Measurements from ENCODE around the gene ELAVL3. TPM values are rescaled to one million over a fixed set of nuclear protein-coding genes. Genes with fewer than 3 reads are reported as not detected.
"Not testable (repeated sequence)": the region's sequence is repeated elsewhere in the genome, so short reads cannot be mapped to it uniquely, and the experiment has no call there.

ELAVL3 gene
- total and polyA plus RNA-seq, 12 donors: 0.11 to 5.4 (median 1.2) TPM; not detected in 3

DNA sequence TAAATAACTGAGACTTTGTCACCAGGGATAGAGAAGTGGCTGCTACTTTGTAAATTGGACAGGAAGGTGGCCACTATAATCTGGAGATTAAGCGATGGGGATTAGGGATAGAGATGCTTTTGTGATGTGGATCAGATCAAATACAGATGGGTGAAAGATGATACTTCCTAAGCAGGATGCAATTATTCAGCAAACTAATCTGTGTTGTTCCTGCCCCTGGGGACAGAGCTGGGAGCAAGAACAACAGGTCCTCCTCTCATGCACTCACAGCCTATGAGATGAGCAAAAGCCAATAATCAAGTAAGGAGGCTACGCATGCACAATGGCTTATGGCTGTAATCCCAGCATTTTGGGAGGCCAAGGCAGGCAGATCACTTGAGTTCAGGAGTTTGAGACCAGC lies 66.3 kb downstream of the ELAVL3 start:
- TF ChIP-seq, protein P1, sequence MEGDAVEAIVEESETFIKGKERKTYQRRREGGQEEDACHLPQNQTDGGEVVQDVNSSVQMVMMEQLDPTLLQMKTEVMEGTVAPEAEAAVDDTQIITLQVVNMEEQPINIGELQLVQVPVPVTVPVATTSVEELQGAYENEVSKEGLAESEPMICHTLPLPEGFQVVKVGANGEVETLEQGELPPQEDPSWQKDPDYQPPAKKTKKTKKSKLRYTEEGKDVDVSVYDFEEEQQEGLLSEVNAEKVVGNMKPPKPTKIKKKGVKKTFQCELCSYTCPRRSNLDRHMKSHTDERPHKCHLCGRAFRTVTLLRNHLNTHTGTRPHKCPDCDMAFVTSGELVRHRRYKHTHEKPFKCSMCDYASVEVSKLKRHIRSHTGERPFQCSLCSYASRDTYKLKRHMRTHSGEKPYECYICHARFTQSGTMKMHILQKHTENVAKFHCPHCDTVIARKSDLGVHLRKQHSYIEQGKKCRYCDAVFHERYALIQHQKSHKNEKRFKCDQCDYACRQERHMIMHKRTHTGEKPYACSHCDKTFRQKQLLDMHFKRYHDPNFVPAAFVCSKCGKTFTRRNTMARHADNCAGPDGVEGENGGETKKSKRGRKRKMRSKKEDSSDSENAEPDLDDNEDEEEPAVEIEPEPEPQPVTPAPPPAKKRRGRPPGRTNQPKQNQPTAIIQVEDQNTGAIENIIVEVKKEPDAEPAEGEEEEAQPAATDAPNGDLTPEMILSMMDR (IDR thresholded peaks at IDR 0.05): no peak
- no peak for TF ChIP-seq POLR2A (IDR thresholded peaks at IDR 0.05)
- H3K27ac ChIP-seq: no peak overlapping the region
- no peak overlapping the region for H3K4me3 ChIP-seq
- intact Hi-C loops (cut with DNase I): no loop called here
- no peaks in the 10 kb centered on the region for H3K36me3 ChIP-seq (replicated peaks in 1 of 2)
- H3K27me3 ChIP-seq: no peaks in the 10 kb centered on the region
- DNase-seq: no peak
- WGBS, 4 donors: 86 to 97% (median 94%) methylated on average over 2 of the region's 2 CpGs
- H3K9me3 ChIP-seq (replicated peaks in 1 of 3): no peaks in the 10 kb centered on the region
- peaks cover 0 to 10% of the 10 kb centered on the region in 2 donors for H3K4me1 ChIP-seq (replicated peaks in 1 of 2)

DNA sequence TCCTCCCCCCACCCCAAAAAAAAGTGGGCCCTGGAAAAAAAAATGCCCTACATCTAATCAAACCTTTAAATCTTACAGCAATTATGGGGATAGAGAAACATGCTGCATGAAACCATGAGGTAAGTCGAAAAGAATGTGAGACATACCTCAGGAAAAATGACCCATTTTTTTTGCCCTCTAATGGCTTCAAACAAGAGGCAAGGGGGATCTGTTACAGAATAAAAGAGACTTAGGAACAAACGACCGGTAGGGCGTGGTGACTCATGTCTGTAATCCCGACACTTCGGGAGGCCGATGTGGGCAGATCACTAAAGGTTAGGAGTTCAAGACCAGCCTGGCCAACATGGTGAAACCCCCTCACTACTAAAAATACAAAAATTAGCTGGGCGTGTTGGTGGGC lies 70.2 kb downstream of the ELAVL3 start:
- no peak overlapping the region for H3K27ac ChIP-seq
- H3K36me3 ChIP-seq (replicated peaks in 1 of 2): no peaks in the 10 kb centered on the region
- TF ChIP-seq, protein P1 (IDR thresholded peaks at IDR 0.05): no peak
- no peak for TF ChIP-seq POLR2A (IDR thresholded peaks at IDR 0.05)
- no peak overlapping the region for H3K4me3 ChIP-seq
- H3K27me3 ChIP-seq: no peaks in the 10 kb centered on the region
- DNase-seq: no peak
- intact Hi-C loops (cut with DNase I): no loop called here
- 54 to 77% (median 65%) methylated on average over 8 of the region's 8 CpGs for WGBS, 4 donors
- H3K9me3 ChIP-seq (replicated peaks in 1 of 3): no peaks in the 10 kb centered on the region
- H3K4me1 ChIP-seq (replicated peaks in 1 of 2): peaks cover 0 to 4% of the 10 kb centered on the region in 2 donors

DNA sequence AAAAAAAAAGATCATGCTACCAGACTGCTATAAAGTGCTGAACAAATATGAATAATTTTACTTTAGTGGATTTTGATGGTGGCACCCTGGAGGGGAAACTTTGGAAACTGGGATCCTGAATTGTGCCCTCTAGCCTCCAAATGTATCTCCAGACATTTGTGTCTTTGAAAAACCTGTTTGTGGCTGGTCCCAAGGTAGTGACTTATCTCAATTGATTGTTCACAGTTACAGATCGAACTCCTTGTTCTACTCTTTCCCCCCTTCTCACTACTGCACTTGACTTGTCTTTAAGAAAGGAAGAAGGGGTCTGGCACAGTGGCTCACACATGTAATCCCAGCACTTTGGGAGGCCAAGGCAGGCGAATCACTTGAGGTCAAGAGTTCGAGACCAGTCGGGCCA lies 72.3 kb downstream of the ELAVL3 start:
- Histone ChIP-seq H3K4me3 (no peak overlapping the region), H3K9me3 (replicated peaks in 1 of 3) (no peaks in the 10 kb centered on the region), H3K4me1 (replicated peaks in 1 of 2) (peaks cover 0 to 16% of the 10 kb centered on the region in 2 donors), H3K27ac (no peak overlapping the region), H3K27me3 (no peaks in the 10 kb centered on the region), H3K36me3 (replicated peaks in 1 of 2) (no peaks in the 10 kb centered on the region)
- DNase-seq: no peak
- WGBS, 4 donors: 77 to 89% (median 82%) methylated on average over 3 to 4 of the region's 4 CpGs
- no peak for TF ChIP-seq POLR2A (IDR thresholded peaks at IDR 0.05)
- TF ChIP-seq, protein P1 (IDR thresholded peaks at IDR 0.05): no peak
- intact Hi-C loops (cut with DNase I): no loop called here

DNA sequence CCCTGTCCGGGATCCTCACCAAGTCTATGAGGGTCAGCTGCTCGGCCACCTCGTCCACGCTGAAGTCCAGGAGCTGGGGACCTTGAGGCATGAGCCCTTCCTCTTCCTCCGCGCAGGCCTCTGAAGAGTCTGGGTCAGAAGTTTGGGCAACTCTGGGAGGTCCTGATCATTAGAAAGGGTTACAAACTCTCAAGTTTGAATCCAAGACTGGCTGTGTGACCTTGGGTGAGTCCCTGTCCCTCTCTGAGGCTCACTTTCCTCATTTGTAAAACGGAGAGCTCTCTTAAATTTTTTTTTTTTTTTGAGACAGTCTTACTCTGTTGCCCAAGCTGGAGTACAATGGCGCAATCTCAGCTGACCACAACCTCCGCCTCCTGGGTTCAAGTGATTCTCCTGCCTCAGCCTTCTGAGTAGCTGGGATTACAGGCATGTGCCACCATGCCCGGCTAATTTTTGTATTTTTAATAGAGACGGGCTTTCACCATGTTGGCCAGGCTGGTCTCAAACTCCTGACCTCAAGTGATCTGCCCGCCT lies 74.1 kb downstream of the ELAVL3 start:
- WGBS, 4 donors: 72 to 94% (median 75%) methylated on average over 11 to 12 of the region's 12 CpGs
- H3K36me3 ChIP-seq (replicated peaks in 1 of 2); H3K4me3 ChIP-seq; H3K27ac ChIP-seq; DNase-seq; H3K9me3 ChIP-seq (replicated peaks in 1 of 3); H3K27me3 ChIP-seq; intact Hi-C loops (cut with DNase I): not testable (repeated sequence)
- H3K4me1 ChIP-seq (replicated peaks in 1 of 2): peaks cover 0 to 16% of the 10 kb centered on the region in 2 donors

Measured in adrenal gland (tissue), 12 donors.